HCT116 (cell line): ENCODE results near the gene FDXR. TPM values are rescaled to one million over a fixed set of nuclear protein-coding genes. Genes with fewer than 3 reads are reported as not detected.

Experiments used
- ATAC-seq: fragments of 200-7000 bp; cut with Tn5 transposase; 2 replicates; pipeline ENCODE4 v1.9.1; 2020; ENCODE audit warnings: mild to moderate bottlenecking, moderate library complexity
- BruUV-seq: library from RNA; stranded (reverse); fragments of 400-500 nt; replicated peaks from 2 replicates; lab custom pipeline; 2021; lab: Mats Ljungman, UMichigan
- CTCF ChIA-PET: fragments of 300-600 bp; sonication (Branson Sonifier 250); formaldehyde crosslinking; loops from one replicate; lab custom pipeline; 2021; ENCODE audit warnings: antibody characterized with exemption; lab: Charles Lee
- POLR2A ChIA-PET: fragments of 300-600, 350-600 bp; sonication (Branson Sonifier 250); formaldehyde crosslinking; loops from one replicate; lab custom pipeline; 2021; ENCODE audit warnings: antibody characterized with exemption; lab: Charles Lee
- RAD21 ChIA-PET, 2 experiments: fragments of 300-600 bp; sonication (Branson Sonifier 250); formaldehyde crosslinking; loops; one replicate each; lab custom pipeline; 2023; ENCODE audit warnings: low total read pairs in 2 of 2; ENCODE audit not compliant: uncharacterized antibody in 2 of 2, unreplicated experiment in 2 of 2, low non-redundant PET in 1 of 2; lab: Charles Lee
- DNase-seq: peaks from one replicate; pipeline ENCODE4 v3.0.0-alpha.2; 2010; ENCODE audit warnings: low read depth, low spot score
- H2AFZ ChIP-seq: fragments of 200-600 bp; shearing (Covaris generic), sonication (generic); 2 replicates; pipeline ENCODE4 v1.6.1; 2017; ENCODE audit warnings: low read depth, mixed run types, mixed read lengths, antibody characterized with exemption, low read length; ENCODE audit not compliant: poor library complexity, severe bottlenecking
- H3K27ac ChIP-seq: 2 replicates; pipeline ENCODE4 v1.5.1; 2012; ENCODE audit warnings: low read depth, low read length
- H3K27me3 ChIP-seq: fragments of 200-600 bp; sonication (generic); 2 replicates; pipeline ENCODE4 v1.6.1; 2016; ENCODE audit warnings: mixed run types, low read length, mixed read lengths; ENCODE audit not compliant: insufficient read depth
- H3K36me3 ChIP-seq, 2 experiments: fragments of 200-500 bp in 1 of 2; fragments of 200-600 bp in 1 of 2; sonication (Bioruptor generic) in 1 of 2; sonication (generic) in 1 of 2; 2 replicates each; pipeline versions ENCODE4 v1.5.1 to v1.6.1; 2014 to 2016; ENCODE audit warnings: low read length in 2 of 2, inconsistent platforms in 1 of 2, mixed read lengths in 1 of 2, mixed run types in 1 of 2; ENCODE audit not compliant: insufficient read depth in 2 of 2, control insufficient read depth in 1 of 2
- H3K4me1 ChIP-seq, 2 experiments: fragments of 200-600 bp in 1 of 2; sonication (generic) in 1 of 2; 2 replicates each; pipeline versions ENCODE4 v1.5.1 to v1.6.1; 2012 to 2017; ENCODE audit warnings: low read length in 2 of 2, inconsistent platforms in 1 of 2, mild to moderate bottlenecking in 1 of 2, mixed read lengths in 1 of 2, mixed run types in 1 of 2, moderate library complexity in 1 of 2; ENCODE audit not compliant: insufficient read depth in 2 of 2, control insufficient read depth in 1 of 2
- H3K4me2 ChIP-seq: fragments of 200-600 bp; sonication (generic); 2 replicates; pipeline ENCODE4 v1.6.1; 2017; ENCODE audit warnings: mixed run types, low read length, mixed read lengths
- H3K4me3 ChIP-seq, 2 experiments: fragments of 200-600 bp in 1 of 2; sonication (generic) in 1 of 2; replicated peaks in 1 of 2; 2 replicates each; pipeline ENCODE4 v1.5.1; 2011 to 2016; ENCODE audit warnings: low read length in 2 of 2, control low read depth in 1 of 2, low read depth in 1 of 2, mild to moderate bottlenecking in 1 of 2, mixed read lengths in 1 of 2, mixed run types in 1 of 2
- H3K79me2 ChIP-seq: fragments of 200-600 bp; sonication (generic); 2 replicates; pipeline ENCODE4 v1.6.1; 2017; ENCODE audit warnings: mild to moderate bottlenecking, mixed run types, low read length, moderate library complexity, mixed read lengths; ENCODE audit not compliant: insufficient read depth
- H3K9ac ChIP-seq: fragments of 200-600 bp; sonication (generic); 2 replicates; pipeline ENCODE4 v1.6.1; 2016; ENCODE audit warnings: low read length, mixed read lengths
- H3K9me2 ChIP-seq: fragments of 200-600 bp; sonication (generic), shearing (Covaris generic); 2 replicates; pipeline ENCODE4 v1.6.1; 2017; ENCODE audit warnings: mixed run types, mild to moderate bottlenecking, moderate library complexity; ENCODE audit not compliant: insufficient read depth
- H3K9me3 ChIP-seq, 2 experiments: fragments of 200-500 bp in 1 of 2; fragments of 200-600 bp in 1 of 2; sonication (Bioruptor generic) in 1 of 2; sonication (generic) in 1 of 2; 2 replicates each; pipeline ENCODE4 v1.6.1; 2014 to 2017; ENCODE audit warnings: low read length in 2 of 2, mixed read lengths in 2 of 2, inconsistent platforms in 1 of 2, low read depth in 1 of 2, mild to moderate bottlenecking in 1 of 2, mixed run types in 1 of 2, moderate library complexity in 1 of 2; ENCODE audit not compliant: control insufficient read depth in 1 of 2, insufficient read depth in 1 of 2
- H4K20me1 ChIP-seq: fragments of 200-600 bp; sonication (generic), shearing (Covaris generic); 2 replicates; pipeline ENCODE4 v1.6.1; 2017; ENCODE audit warnings: mixed run types, mild to moderate bottlenecking, moderate library complexity; ENCODE audit not compliant: insufficient read depth
- CTCF ChIP-seq, 3 experiments: fragments of 200-600 bp in 1 of 3; sonication (generic) in 1 of 3; IDR thresholded peaks in 2 of 3; conservative IDR thresholded peaks in 1 of 3; 2 replicates each; pipeline ENCODE4 v1.5.1; 2012 to 2017; ENCODE audit warnings: low read depth in 2 of 3, low read length in 2 of 3, antibody characterized with exemption in 1 of 3, borderline replicate concordance in 1 of 3, control low read depth in 1 of 3, mild to moderate bottlenecking in 1 of 3, mixed read lengths in 1 of 3, mixed run types in 1 of 3, moderate library complexity in 1 of 3; ENCODE audit not compliant: insufficient read depth in 1 of 3
- FOSL1 ChIP-seq: IDR thresholded peaks from 2 replicates; pipeline ENCODE4 v1.6.1; 2012; ENCODE audit warnings: low read depth
- JUND ChIP-seq: IDR thresholded peaks from 2 replicates; pipeline ENCODE4 v1.6.1; 2012
- MAX ChIP-seq: IDR thresholded peaks from 2 replicates; pipeline ENCODE4 v1.6.1; 2012
- REST ChIP-seq: IDR thresholded peaks from 2 replicates; pipeline ENCODE4 v1.6.1; 2012; ENCODE audit warnings: low read depth
- SP1 ChIP-seq: IDR thresholded peaks from 2 replicates; pipeline ENCODE4 v1.6.1; 2012; ENCODE audit warnings: low read depth
- SRF ChIP-seq: IDR thresholded peaks from 2 replicates; pipeline ENCODE4 v1.6.1; 2012; ENCODE audit warnings: low read depth
- ZBTB33 ChIP-seq: IDR thresholded peaks from 2 replicates; pipeline ENCODE4 v1.6.1; 2011; ENCODE audit warnings: mild to moderate bottlenecking, low read length, moderate library complexity; ENCODE audit not compliant: insufficient replicate concordance; ENCODE audit errors: extremely low read depth
- intact Hi-C: fragments of 100-400 bp; cut with micrococcal nuclease; formaldehyde crosslinking; loops from 2 replicates; pipeline ENCODE4 v1.10.0; 2022
- total RNA-seq: library from RNA; stranded (reverse); gene quantifications from one replicate; pipeline ENCODE4 v1.2.1, GENCODE V29; 2021; ENCODE audit not compliant: unreplicated experiment

The FDXR gene
- total RNA-seq, 1 experiment from 2014 or later, result 98.8 TPM

- Histone ChIP-seq H3K4me3 (no peak overlapping the region), H2AFZ (no peak overlapping the region), H3K79me2 (peaks cover 12% of the 10 kb centered on the region), H3K4me2 (no peak overlapping the region), H3K9me2 (no peaks in the 10 kb centered on the region), H3K27ac (no peak overlapping the region), H3K4me1 (peaks cover 4 to 26% of the 10 kb centered on the region in 2 experiments; a peak in 3 of 4 replicates), H3K36me3 (peaks cover 4% of the 10 kb centered on the region in 2 experiments; a peak in 3 of 4 replicates), H3K9ac (no peak overlapping the region), H3K27me3 (no peaks in the 10 kb centered on the region), H4K20me1 (no peaks in the 10 kb centered on the region), H3K9me3 (no peaks in the 10 kb centered on the region)
- TF ChIP-seq SP1, result no peak
- TF ChIP-seq CTCF (IDR thresholded peaks at IDR 0.05 in 2 of 3, conservative IDR thresholded peaks at IDR 0.05 in 1 of 3; ENCODE audit: borderline replicate concordance in 1 of 3, insufficient read depth in 1 of 3, low read depth in 2 of 3, low read length in 2 of 3), result no peak
- TF ChIP-seq JUND, result no peak
- TF ChIP-seq MAX, result no peak
- no peak for TF ChIP-seq SRF
- TF ChIP-seq REST, result no peak
- no peak for TF ChIP-seq ZBTB33
- no peak for TF ChIP-seq FOSL1
- BruUV-seq, result no TSS peak
- ChIA-PET RAD21 (interaction anchor here in 1 of 2 experiments (0.7 kb wide), 1 partner anchor 418 kb away, joined by 3 read pairs; no protein-coding TSS in a partner anchor), CTCF (no interaction called here), POLR2A (interaction anchor here (1.9 kb wide), 1 partner anchor 16 kb away, joined by 4 read pairs; no protein-coding TSS in a partner anchor)
- ATAC-seq, result no peak
- intact Hi-C loops, result no loop called here
- DNase-seq, result no peak
These were observed 3.9 kb downstream of the FDXR start for GRCh38 chr17:74868908-74869255.
